GM18907 (cell line): Measurements from ENCODE around the gene SLC6A20.

Experiments used
- ATAC-seq: cut with Tn5 transposase; IDR thresholded peaks from one replicate; pipeline ENCODE4 v1.9.1; 2021; ENCODE audit warnings: mild to moderate bottlenecking, moderate library complexity; ENCODE audit not compliant: unreplicated experiment

SLC6A20 gene

DNA sequence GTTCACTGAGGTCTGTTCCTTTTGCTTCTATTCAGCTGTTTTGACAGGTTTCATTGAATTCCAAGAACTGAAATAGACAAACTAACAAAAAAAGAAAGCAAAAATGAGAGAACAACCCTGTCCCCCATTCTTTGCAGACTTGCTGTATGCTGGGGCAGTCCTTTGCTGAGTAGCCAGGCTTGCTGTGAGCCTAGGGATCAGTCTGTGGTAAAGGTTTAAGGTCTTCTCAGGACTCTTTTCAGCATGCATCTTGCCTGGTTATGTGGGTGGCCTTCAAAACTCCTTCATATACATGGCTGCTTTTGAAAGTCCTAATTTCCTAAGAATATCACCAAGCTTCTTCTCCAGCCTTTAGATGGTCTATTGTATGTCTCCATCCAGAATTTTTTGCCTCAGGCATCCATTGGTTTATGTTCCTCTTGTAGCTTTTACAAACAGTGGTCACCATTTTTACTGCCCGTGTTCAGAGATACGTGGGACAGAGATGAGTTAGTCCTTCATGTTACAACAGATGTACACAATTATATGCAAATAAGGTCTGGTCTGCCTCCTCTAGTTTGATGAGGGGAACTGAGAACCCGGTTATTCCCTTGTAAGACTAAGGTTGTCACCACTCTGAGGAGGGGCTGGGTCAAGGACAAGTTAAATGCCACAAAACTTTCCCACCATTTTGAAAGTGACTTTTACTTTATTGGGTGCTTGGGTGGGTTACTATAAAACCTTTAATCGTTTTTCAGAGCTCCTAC is 65.8 kb downstream of the SLC6A20 start:
- ATAC-seq: no peak

DNA sequence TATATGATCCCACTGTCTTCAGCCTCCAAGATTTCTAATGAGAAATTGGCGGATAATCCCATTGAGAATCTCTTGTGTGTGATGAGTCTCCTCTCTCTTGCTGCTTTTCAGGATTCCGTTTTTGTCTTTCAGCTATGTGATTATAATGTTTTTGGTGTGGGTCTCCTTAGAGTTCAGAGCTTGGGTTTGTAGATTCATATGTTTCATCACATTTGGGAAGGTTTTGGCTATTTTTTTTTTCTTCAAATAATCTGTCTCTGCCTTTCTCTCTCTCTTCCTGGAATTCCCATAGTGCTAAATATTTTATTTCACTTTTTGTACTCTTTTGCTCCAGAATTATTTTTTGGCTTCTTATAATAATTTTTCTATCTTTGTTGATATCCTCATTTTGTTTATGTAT is 66.7 kb downstream of the SLC6A20 start:
- no peak for ATAC-seq

DNA sequence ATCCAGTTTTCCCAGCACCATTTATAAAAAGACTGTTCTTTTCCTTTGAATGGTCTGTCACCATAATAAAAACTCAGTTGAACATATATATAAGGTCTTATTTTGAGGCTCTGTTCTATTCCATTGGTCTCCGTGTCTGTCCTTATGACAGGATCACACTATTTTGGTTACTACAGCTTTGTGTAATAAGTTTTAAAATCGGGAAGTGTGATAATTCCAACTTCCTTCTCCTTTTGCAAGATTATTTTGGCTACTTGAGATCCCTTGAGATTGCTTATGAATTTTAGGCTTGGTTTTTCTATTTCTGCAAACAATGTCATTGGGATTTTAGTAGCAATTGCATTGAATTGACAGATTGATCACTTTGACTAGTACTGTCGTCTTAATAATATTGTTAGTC is 71.4 kb downstream of the SLC6A20 start:
- ATAC-seq: no peak

DNA sequence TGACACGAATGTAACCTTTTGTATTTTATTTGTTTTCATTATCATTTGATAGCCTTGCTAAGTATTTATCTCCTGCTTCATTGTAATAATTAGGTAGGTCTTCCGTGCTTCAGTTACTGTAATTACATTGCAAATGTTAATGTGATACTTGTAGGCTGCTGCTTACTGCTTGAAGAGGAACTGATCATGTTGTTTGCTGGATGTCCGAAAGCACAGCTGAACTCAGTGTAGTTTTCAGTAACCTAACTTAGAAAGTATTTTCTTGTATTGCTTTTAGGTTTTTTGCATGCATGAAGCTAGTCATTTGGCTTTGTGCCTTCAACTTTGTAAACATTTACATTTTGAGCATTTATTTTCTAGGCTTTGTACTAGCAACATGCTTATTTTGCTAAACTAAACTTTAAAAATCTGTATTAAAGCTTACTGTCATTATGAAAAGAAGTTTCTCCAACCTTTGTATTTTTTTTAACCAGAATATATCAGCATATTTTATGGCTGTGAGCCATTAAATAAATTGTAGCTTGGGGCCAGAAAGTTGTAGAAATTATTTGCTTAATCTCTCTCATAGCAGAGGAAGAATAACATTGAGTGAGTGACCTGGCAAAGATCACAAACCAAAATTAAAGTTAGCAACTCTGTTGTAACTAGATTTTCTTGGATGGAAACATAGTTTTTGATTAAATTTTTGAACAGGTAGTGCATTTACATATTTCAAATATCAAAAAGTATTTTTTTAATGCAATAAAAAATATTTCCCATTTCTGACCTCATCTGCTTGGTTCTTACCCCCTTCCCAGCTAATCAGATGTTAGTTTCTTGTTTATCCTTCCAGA is 76.5 kb downstream of the SLC6A20 start:
- no peak for ATAC-seq

DNA sequence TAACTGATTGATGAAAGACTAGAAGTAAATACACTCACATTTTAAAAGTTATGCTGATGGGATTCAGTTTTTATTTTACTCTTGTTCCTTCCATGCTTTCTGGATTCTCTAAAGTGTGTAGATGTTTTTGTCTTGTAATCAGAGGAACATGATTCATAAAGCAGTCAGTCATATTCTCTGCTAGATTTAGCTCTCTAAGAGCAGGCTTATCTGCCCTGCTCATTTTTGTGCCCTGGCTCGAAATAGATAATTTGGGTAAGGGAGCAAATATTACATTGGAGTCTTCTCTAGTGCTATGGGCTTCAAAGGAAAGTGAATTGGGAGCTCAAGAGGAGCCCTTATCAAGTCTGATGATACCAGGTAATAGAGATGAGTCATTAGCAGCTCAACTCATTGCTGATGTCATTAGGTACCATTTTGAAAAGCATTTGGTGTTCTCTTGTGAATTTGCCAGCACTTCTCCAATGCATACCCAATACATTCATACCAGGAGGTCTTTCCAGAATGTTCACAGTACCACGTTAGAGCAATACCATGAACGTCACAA is 79.5 kb downstream of the SLC6A20 start:
- no peak for ATAC-seq

DNA sequence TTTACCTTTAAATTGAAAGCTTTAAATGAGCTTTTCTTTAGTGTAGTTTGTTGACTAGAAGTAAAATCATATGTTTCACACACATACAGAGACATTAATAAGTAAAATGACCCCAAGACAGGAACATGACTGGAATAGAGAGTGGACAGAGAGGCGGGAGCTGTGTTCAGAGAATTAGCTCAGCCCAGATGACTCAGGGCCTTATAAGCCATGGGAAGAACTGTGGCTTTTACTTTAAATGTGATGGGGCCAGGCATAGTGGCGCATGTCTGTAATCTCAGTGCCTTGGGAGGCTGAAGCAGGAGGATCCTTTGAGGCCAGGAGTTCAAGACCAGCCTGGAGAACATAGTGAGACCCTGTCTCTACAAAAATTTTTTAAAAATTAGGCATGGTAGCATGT is 80.4 kb downstream of the SLC6A20 start:
- ATAC-seq: no peak

DNA sequence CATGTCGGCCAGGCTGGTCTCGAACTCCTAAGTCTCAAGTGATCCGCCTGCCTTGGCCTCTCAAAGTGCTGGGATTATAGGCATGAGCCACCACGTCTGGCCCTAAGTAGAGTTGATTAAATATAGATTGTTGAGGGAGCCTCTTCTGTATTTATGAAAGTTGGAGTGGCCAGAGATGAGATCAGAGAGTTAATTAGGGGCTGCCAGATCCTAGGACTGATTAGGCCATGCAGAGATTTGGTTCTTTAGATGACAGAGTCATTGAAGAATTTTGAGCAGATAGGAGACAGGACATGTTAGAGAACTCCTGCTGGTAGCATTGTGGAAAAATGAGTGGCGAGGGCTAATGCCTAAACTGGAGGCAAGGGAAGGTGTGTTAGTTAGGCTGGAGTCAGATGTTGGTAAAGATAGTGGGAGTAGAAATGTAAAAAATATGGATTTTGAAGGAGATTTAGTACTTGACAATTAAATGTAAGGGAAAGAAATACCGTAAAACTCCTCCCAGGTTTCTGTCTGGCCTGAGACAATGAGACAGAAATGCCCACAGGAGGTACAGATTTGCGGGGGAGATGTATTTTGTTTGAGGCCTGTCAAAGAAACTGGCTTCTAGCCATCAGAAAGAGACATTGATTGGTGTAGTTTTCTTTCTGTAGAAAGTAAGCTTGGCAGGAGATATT is 83.8 kb downstream of the SLC6A20 start:
- no peak for ATAC-seq

DNA sequence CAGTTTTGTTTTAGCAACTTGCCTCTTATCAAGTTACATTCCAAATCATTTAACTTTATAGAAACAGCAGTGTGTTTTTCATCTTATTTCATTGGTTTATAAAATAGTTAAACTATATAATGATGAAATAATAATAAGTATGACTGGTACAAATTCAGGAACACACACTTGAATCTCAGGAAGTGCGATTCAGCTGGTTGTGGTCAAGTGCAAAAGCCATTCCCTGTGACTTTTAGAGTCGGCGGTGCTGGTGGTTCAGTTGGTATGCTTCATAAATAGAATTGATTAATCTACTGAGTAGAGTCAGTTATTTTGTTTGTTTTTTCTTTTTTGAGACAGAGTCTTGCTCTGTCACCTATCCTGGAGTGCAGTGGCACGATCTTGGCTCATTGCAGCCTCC is 84.4 kb downstream of the SLC6A20 start:
- ATAC-seq: no peak

DNA sequence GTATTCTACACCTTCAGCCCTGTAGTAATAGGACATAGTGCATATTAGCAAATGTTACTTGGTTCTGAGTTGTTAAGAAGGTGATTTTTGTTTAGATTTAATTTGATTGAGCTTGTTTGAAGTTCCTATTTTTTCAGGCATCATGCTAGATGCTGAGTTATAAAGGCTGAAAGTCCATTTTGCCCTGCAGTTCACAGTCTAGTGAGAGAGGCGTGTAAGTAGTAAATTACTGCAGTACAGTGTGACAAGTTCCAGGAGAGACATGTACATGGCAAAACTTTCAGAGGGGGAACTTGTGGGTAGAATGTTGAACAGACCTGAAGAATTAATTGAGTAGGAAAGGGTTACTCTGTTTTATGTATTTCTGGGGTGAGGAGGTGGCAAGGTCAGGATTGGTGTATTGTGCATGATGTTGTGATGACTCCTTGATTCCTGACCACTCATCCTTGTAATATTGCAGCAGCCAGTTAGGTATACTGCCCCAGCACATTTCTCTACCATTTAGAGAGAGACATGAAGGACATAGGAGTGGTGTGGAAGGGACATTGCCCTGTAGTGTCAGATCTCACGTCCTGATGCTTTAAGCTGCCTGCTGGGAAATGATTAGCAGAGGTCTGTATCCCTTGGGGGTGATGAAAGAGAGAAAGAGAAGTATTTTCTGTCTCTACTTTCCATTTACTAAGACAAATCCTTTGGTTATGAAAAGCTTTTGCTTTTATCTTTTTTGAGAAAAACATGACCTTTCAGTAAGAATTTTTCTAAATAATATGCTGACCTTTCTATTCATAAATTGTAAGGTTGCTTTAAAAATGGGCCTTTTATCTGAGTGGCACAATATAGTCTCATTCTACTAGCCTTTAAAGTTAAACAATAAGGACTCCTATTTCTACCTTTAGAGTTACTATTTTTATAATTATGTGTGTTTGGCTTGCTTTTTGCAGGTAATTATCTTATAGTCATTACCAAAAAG is 90.2 kb downstream of the SLC6A20 start:
- no peak for ATAC-seq
